ENCODE measurements around the gene MAPKBP1.
A peak's percentile ranks its signal among the peaks of the same experiment; 100 is the strongest.

The MAPKBP1 gene

GRCh38 chr15:41824062-41824745, 49.9 kb downstream of the MAPKBP1 start:
- TF ChIP-seq CTCF (IDR thresholded peaks at IDR 0.05; ENCODE audit: low read depth, low read length): no peak
- no peak overlapping the region for H3K4me3 ChIP-seq (replicated peaks in 1 of 2; ENCODE audit: low read depth in 2 of 2, low read length in 2 of 2)
- no peak for DNase-seq (ENCODE audit: low read depth in 2 of 2)

- no peak for TF ChIP-seq CTCF (IDR thresholded peaks at IDR 0.05; ENCODE audit: low read depth, low read length)
- no peak for DNase-seq (ENCODE audit: low read depth in 2 of 2)
- no peak overlapping the region for H3K4me3 ChIP-seq (replicated peaks in 1 of 2; ENCODE audit: low read depth in 2 of 2, low read length in 2 of 2)
Measured at GRCh38 chr15:41825145-41825544, 50.9 kb downstream of the MAPKBP1 start.

GRCh38 chr15:41825572-41826535, 51.6 kb downstream of the MAPKBP1 start:
- TF ChIP-seq CTCF (IDR thresholded peaks at IDR 0.05; ENCODE audit: low read depth, low read length): no peak
- no peak for DNase-seq (ENCODE audit: low read depth in 2 of 2)
- H3K4me3 ChIP-seq (replicated peaks in 1 of 2; ENCODE audit: low read depth in 2 of 2, low read length in 2 of 2): no peak overlapping the region

- peak; percentile 3 for TF ChIP-seq CTCF (IDR thresholded peaks at IDR 0.05; ENCODE audit: low read depth, low read length)
- no peak for DNase-seq (ENCODE audit: low read depth in 2 of 2)
- peak overlapping the region; percentile 56 to 87 for H3K4me3 ChIP-seq (replicated peaks in 1 of 2; ENCODE audit: low read depth in 2 of 2, low read length in 2 of 2)
Measured at GRCh38 chr15:41827290-41827879, 53.1 kb downstream of the MAPKBP1 start.

GRCh38 chr15:41827880-41828806, 53.9 kb downstream of the MAPKBP1 start, which contains the start of gene JMJD7:
Gene JMJD7, plus strand, starts transcription at chr15:41828092. Its CDS starts 33 bp downstream, at chr15:41828125.
- H3K4me3 ChIP-seq (replicated peaks in 1 of 2; ENCODE audit: low read depth in 2 of 2, low read length in 2 of 2): peak within 1 kb of the TSS; percentile 86 to 87
- peak; percentile 84 to 92 for DNase-seq (ENCODE audit: low read depth in 2 of 2)
- no peak for TF ChIP-seq CTCF (IDR thresholded peaks at IDR 0.05; ENCODE audit: low read depth, low read length)

GRCh38 chr15:41828807-41829141, 54.5 kb downstream of the MAPKBP1 start:
- peak in 1 of 2 donors; percentile 14 for DNase-seq (ENCODE audit: low read depth in 2 of 2)
- H3K4me3 ChIP-seq (replicated peaks in 1 of 2; ENCODE audit: low read depth in 2 of 2, low read length in 2 of 2): peak overlapping the region; percentile 86 to 87
- no peak for TF ChIP-seq CTCF (IDR thresholded peaks at IDR 0.05; ENCODE audit: low read depth, low read length)
